Mesodermal cell (in vitro differentiated cells): ENCODE data around the gene CYB5D1.

ENCODE experiments used
- H3K27ac ChIP-seq: 2 replicates; pipeline ENCODE4 v1.7.0; 2013; ENCODE audit warnings: mild to moderate bottlenecking, low read depth, low read length, moderate library complexity; ENCODE audit not compliant: severe bottlenecking
- H3K36me3 ChIP-seq: 2 replicates; pipeline ENCODE4 v1.7.1; 2013; ENCODE audit warnings: mild to moderate bottlenecking, low read length, moderate library complexity; ENCODE audit not compliant: control insufficient read depth, insufficient read depth
- H3K4me1 ChIP-seq: one replicate; pipeline ENCODE4 v1.7.1; 2013; ENCODE audit warnings: mild to moderate bottlenecking, low read length; ENCODE audit not compliant: insufficient read depth, control insufficient read depth, poor library complexity, severe bottlenecking
- H3K4me3 ChIP-seq: 2 replicates; pipeline ENCODE4 v1.7.0; 2013; ENCODE audit warnings: low read length, control low read depth, mild to moderate bottlenecking; ENCODE audit not compliant: insufficient read depth, poor library complexity, severe bottlenecking; ENCODE audit errors: extremely low read depth
- H3K9me3 ChIP-seq: 2 replicates; pipeline ENCODE4 v1.7.1; 2013; ENCODE audit warnings: mild to moderate bottlenecking, low read length, moderate library complexity; ENCODE audit not compliant: control insufficient read depth
- WGBS, 2 experiments: methylation state at CpG; one replicate each; pipeline ENCODE4 v1.1.5; 2013; ENCODE audit warnings: missing lambda C conversion rate in 2 of 2; ENCODE audit not compliant: insufficient coverage in 2 of 2; 5-methylcytosine and 5-hydroxymethylcytosine counted together

The CYB5D1 gene

GRCh38 chr17:7846765-7847661 lies 10.8 kb upstream of the CYB5D1 start:
- Histone ChIP-seq H3K4me1 (no peaks in the 10 kb centered on the region), H3K4me3 (no peak overlapping the region), H3K9me3 (no peaks in the 10 kb centered on the region), H3K36me3 (peaks cover 68% of the 10 kb centered on the region), H3K27ac (no peak overlapping the region)
- 96 to 99% methylated on average over 24 to 25 of the region's 34 CpGs for WGBS, 2 experiments

GRCh38 chr17:7848131-7848579 lies 9.6 kb upstream of the CYB5D1 start:
- Histone ChIP-seq H3K9me3 (no peaks in the 10 kb centered on the region), H3K4me3 (no peak overlapping the region), H3K27ac (no peak overlapping the region), H3K4me1 (peaks cover 7% of the 10 kb centered on the region), H3K36me3 (peaks cover 80% of the 10 kb centered on the region)
- 91 to 100% methylated on average over 3 to 8 of the region's 20 CpGs for WGBS, 2 experiments

GRCh38 chr17:7848739-7849129 lies 9.1 kb upstream of the CYB5D1 start:
- Histone ChIP-seq H3K4me1 (peaks cover 12% of the 10 kb centered on the region), H3K27ac (no peak overlapping the region), H3K4me3 (no peak overlapping the region), H3K36me3 (peaks cover 85% of the 10 kb centered on the region), H3K9me3 (no peaks in the 10 kb centered on the region)
- 93 to 100% methylated on average over 6 to 14 of the region's 21 CpGs for WGBS, 2 experiments

- Histone ChIP-seq H3K4me1 (peaks cover 17% of the 10 kb centered on the region), H3K27ac (no peak overlapping the region), H3K9me3 (no peaks in the 10 kb centered on the region), H3K36me3 (peaks cover 85% of the 10 kb centered on the region), H3K4me3 (no peak overlapping the region)
- 96 to 97% methylated on average over 26 to 31 of the region's 35 CpGs for WGBS, 2 experiments
Observed at GRCh38 chr17:7849130-7849750, 8.6 kb upstream of the CYB5D1 start.

GRCh38 chr17:7849751-7850504 lies 7.9 kb upstream of the CYB5D1 start:
- Histone ChIP-seq H3K9me3 (no peaks in the 10 kb centered on the region), H3K36me3 (peaks cover 84% of the 10 kb centered on the region), H3K4me3 (no peak overlapping the region), H3K27ac (no peak overlapping the region), H3K4me1 (peaks cover 21% of the 10 kb centered on the region)
- WGBS, 2 experiments: 87 to 97% methylated on average over 8 to 9 of the region's 12 CpGs

GRCh38 chr17:7850701-7851437 lies 6.9 kb upstream of the CYB5D1 start:
- no peak overlapping the region for H3K4me3 ChIP-seq

GRCh38 chr17:7851438-7852261 lies 6.2 kb upstream of the CYB5D1 start:
- WGBS, 2 experiments: 22 to 28% methylated on average over 49 to 59 of the region's 60 CpGs
- H3K27ac ChIP-seq: no peak overlapping the region
- H3K4me3 ChIP-seq: no peak overlapping the region

More at GRCh38 chr17:7850701-7851437, 6.9 kb upstream of the CYB5D1 start:
- Histone ChIP-seq H3K4me1 (peaks cover 27% of the 10 kb centered on the region), H3K36me3 (peaks cover 82% of the 10 kb centered on the region), H3K9me3 (no peaks in the 10 kb centered on the region), H3K27ac (no peak overlapping the region)
- WGBS, 2 experiments: 93 to 97% methylated on average over 15 of the region's 17 CpGs

GRCh38 chr17:7852262-7852670 lies 5.5 kb upstream of the CYB5D1 start:
- Histone ChIP-seq H3K36me3 (peaks cover 68% of the 10 kb centered on the region), H3K4me3 (no peak overlapping the region), H3K27ac (no peak overlapping the region), H3K4me1 (peaks cover 32% of the 10 kb centered on the region), H3K9me3 (no peaks in the 10 kb centered on the region)
- 87% methylated on average over 17 to 20 of the region's 20 CpGs for WGBS, 2 experiments

More at GRCh38 chr17:7851438-7852261, 6.2 kb upstream of the CYB5D1 start:
- Histone ChIP-seq H3K9me3 (no peaks in the 10 kb centered on the region), H3K36me3 (peaks cover 74% of the 10 kb centered on the region), H3K4me1 (peaks cover 32% of the 10 kb centered on the region)

- H3K4me1 ChIP-seq: peaks cover 32% of the 10 kb centered on the region
- no peaks in the 10 kb centered on the region for H3K9me3 ChIP-seq
- WGBS, 2 experiments: 82 to 84% methylated on average over 32 to 43 of the region's 51 CpGs
- no peak overlapping the region for H3K27ac ChIP-seq
- no peak overlapping the region for H3K4me3 ChIP-seq
- H3K36me3 ChIP-seq: peaks cover 60% of the 10 kb centered on the region
Observed at GRCh38 chr17:7852919-7853690, 4.7 kb upstream of the CYB5D1 start.
